ENCODE data around the gene JUP. TPM values are rescaled to one million over a fixed set of nuclear protein-coding genes. Genes with fewer than 3 reads are reported as not detected.

Gene JUP
- total and polyA plus RNA-seq, 2 of the 13 experiments (the other 11 are each of a cell fraction or from before 2014, with no cell fraction given) = 12.1 to 20.6 TPM

DNA sequence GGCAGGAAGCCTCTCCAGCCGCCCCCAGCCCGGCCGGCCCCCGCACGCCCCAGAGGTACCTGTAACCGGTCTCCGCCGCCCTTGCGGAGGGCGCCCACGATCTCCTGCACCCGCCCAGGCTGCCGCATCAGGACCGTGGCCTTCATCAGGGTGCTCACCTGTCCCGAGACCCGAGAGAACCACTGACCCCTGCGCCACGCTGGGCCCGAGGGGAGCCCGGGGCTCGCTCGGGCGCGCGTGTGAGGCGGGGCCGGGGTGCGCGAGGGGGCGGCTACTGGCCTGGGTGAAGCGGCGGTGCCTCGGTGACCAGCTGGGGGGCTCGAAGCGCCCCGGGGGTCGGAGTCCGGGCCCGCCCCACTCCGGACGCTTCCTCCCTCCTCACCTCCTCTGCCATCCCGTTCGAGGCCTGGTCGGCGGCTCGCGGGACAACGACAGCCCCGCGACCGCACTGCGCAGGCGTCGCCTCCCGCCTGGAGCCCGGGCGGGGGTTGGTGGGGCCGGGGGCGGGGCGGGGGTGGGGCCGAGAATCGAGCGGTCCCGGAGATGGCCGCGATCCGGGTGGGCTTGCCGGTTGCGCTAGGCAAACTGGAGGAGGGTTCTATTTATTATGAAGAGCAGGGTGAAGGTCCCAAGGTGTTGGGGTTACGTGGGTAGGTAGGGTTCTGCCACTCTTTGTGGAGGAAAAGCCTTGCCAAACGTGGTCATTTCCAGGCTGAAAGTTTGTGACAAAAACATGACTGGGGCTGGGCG lies 49.5 kb upstream of the JUP start, which contains the start of gene NT5C3B (continued):
- TF ChIP-seq, protein P1, sequence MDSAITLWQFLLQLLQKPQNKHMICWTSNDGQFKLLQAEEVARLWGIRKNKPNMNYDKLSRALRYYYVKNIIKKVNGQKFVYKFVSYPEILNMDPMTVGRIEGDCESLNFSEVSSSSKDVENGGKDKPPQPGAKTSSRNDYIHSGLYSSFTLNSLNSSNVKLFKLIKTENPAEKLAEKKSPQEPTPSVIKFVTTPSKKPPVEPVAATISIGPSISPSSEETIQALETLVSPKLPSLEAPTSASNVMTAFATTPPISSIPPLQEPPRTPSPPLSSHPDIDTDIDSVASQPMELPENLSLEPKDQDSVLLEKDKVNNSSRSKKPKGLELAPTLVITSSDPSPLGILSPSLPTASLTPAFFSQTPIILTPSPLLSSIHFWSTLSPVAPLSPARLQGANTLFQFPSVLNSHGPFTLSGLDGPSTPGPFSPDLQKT (CRISPR knock-in tag; IDR thresholded peaks at IDR 0.05; ENCODE audit: borderline replicate concordance) = 0 out of 2 replicates have a peak, but pooled peaks have one; percentile 22
- 0 out of 2 replicates have a peak, but pooled peaks have one; percentile 4 for TF ChIP-seq ELF1 (CRISPR knock-in tag; IDR thresholded peaks at IDR 0.05)
- peak; percentile 95 for TF ChIP-seq CAMTA2 (CRISPR knock-in tag; IDR thresholded peaks at IDR 0.05; ENCODE audit: borderline replicate concordance)
- TF ChIP-seq ZNF513 (CRISPR knock-in tag; conservative IDR thresholded peaks at IDR 0.05) = no peak
- TF ChIP-seq ZNF552 (CRISPR knock-in tag; IDR thresholded peaks at IDR 0.05; ENCODE audit: borderline replicate concordance) = no peak
- TF ChIP-seq GLI4 (CRISPR knock-in tag; IDR thresholded peaks at IDR 0.05; ENCODE audit: borderline replicate concordance) = peak; percentile 70; the same call in 1 of the 2 replicates
- TF ChIP-seq, protein P2, sequence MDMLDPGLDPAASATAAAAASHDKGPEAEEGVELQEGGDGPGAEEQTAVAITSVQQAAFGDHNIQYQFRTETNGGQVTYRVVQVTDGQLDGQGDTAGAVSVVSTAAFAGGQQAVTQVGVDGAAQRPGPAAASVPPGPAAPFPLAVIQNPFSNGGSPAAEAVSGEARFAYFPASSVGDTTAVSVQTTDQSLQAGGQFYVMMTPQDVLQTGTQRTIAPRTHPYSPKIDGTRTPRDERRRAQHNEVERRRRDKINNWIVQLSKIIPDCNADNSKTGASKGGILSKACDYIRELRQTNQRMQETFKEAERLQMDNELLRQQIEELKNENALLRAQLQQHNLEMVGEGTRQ (IDR thresholded peaks at IDR 0.05; ENCODE audit: low read depth, low read length) = no peak
- TF ChIP-seq, protein P2 (CRISPR knock-in tag; IDR thresholded peaks at IDR 0.05; ENCODE audit: borderline replicate concordance) = no peak
- TF ChIP-seq ZNF687 (CRISPR knock-in tag; IDR thresholded peaks at IDR 0.05) = peak; percentile 93
- TF ChIP-seq SP5 (CRISPR knock-in tag; IDR thresholded peaks at IDR 0.05; ENCODE audit: borderline replicate concordance, low read depth) = no peak; the same call in 1 of the 2 replicates
- no peak for TF ChIP-seq ZNF12 (CRISPR knock-in tag; IDR thresholded peaks at IDR 0.05)
- TF ChIP-seq CC2D1A (CRISPR knock-in tag; IDR thresholded peaks at IDR 0.05) = no peak
- TF ChIP-seq ZNF777 (CRISPR knock-in tag; IDR thresholded peaks at IDR 0.05) = 0 out of 2 replicates have a peak, but pooled peaks have one; percentile 38
- TF ChIP-seq, protein P3, sequence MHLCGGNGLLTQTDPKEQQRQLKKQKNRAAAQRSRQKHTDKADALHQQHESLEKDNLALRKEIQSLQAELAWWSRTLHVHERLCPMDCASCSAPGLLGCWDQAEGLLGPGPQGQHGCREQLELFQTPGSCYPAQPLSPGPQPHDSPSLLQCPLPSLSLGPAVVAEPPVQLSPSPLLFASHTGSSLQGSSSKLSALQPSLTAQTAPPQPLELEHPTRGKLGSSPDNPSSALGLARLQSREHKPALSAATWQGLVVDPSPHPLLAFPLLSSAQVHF (CRISPR knock-in tag; IDR thresholded peaks at IDR 0.05) = 0 out of 2 replicates have a peak, but pooled peaks have one; percentile 21
- 0 out of 2 replicates have a peak, but pooled peaks have one; percentile 20 for TF ChIP-seq MYPOP (CRISPR knock-in tag; IDR thresholded peaks at IDR 0.05)
